ENCODE results near the gene WFDC2. TPM values are rescaled to one million over a fixed set of nuclear protein-coding genes. Genes with fewer than 3 reads are reported as not detected.
A peak's percentile ranks its signal among the peaks of the same experiment; 100 is the strongest.

Gene WFDC2
- total and polyA plus RNA-seq, 2 experiments from 2014 or later = 28.0 to 155 TPM

DNA sequence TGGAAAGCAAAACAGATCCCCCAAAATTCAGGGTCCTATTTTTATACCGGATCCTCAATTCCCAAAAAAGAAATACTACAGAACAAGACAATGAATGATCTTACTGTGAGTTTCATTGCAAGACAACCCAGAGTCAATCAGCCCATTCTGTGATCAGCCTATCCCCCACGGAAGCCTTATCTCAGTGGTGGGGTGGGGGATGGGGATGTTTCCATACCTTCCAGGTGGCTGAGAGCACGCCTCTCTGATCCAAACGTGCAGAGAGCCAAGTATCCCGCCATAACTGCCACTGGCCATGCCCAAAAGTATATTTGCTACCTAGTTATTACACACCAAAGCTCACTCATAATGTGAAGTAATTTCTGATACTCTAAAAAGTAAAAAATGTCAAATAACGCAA, 15.1 kb downstream of the WFDC2 start:
- no peak overlapping the region for H3K4me3 Mint-ChIP-seq
- Histone ChIP-seq H3K4me1 (ENCODE audit: insufficient read depth) (peaks cover 11% of the 10 kb centered on the region; the same call in 1 of the 2 replicates), H3K27me3 (ENCODE audit: insufficient read depth) (no peaks in the 10 kb centered on the region), H4K20me1 (replicated peaks; ENCODE audit: insufficient read depth) (no peaks in the 10 kb centered on the region), H3F3A (replicated peaks; ENCODE audit: low read depth) (no peaks in the 10 kb centered on the region), H2AFZ (no peak overlapping the region), H3K4me3 (no peak overlapping the region), H3K36me3 (ENCODE audit: insufficient read depth) (no peaks in the 10 kb centered on the region), H3K27ac (ENCODE audit: low read depth) (no peak overlapping the region), H3K79me2 (replicated peaks; ENCODE audit: insufficient read depth) (no peaks in the 10 kb centered on the region), H3K9me2 (ENCODE audit: insufficient read depth) (no peaks in the 10 kb centered on the region), H3K4me2 (peak overlapping the region; percentile 16)
- peak; percentile 51 for DNase-seq (ENCODE audit: low spot score)
- peak; percentile 47 for ATAC-seq
- peaks cover 9% of the 10 kb centered on the region; the same call in 2 of the 3 replicates for H3K36me3 Mint-ChIP-seq (ENCODE audit: low read depth)
- peaks cover 26% of the 10 kb centered on the region for H3K4me1 Mint-ChIP-seq
- H3K27me3 Mint-ChIP-seq (ENCODE audit: insufficient read depth, low read depth, poor library complexity) = peaks cover 5% of the 10 kb centered on the region
- TF ChIP-seq JUNB (IDR thresholded peaks at IDR 0.05; ENCODE audit: unreplicated experiment) (no peak), POLR2AphosphoS5 (IDR thresholded peaks at IDR 0.05; ENCODE audit: low read depth) (no peak), ZNF331 (CRISPR knock-in tag; IDR thresholded peaks at IDR 0.05; ENCODE audit: low read depth) (no peak), STAT1 (IDR thresholded peaks at IDR 0.05; ENCODE audit: unreplicated experiment) (no peak), ZNF114 (CRISPR knock-in tag; IDR thresholded peaks at IDR 0.05) (no peak), EZH2 (IDR thresholded peaks at IDR 0.05; ENCODE audit: low read depth, unreplicated experiment) (no peak), NANOG (IDR thresholded peaks at IDR 0.05; ENCODE audit: borderline replicate concordance) (no peak)
- TF ChIP-seq, protein P1, sequence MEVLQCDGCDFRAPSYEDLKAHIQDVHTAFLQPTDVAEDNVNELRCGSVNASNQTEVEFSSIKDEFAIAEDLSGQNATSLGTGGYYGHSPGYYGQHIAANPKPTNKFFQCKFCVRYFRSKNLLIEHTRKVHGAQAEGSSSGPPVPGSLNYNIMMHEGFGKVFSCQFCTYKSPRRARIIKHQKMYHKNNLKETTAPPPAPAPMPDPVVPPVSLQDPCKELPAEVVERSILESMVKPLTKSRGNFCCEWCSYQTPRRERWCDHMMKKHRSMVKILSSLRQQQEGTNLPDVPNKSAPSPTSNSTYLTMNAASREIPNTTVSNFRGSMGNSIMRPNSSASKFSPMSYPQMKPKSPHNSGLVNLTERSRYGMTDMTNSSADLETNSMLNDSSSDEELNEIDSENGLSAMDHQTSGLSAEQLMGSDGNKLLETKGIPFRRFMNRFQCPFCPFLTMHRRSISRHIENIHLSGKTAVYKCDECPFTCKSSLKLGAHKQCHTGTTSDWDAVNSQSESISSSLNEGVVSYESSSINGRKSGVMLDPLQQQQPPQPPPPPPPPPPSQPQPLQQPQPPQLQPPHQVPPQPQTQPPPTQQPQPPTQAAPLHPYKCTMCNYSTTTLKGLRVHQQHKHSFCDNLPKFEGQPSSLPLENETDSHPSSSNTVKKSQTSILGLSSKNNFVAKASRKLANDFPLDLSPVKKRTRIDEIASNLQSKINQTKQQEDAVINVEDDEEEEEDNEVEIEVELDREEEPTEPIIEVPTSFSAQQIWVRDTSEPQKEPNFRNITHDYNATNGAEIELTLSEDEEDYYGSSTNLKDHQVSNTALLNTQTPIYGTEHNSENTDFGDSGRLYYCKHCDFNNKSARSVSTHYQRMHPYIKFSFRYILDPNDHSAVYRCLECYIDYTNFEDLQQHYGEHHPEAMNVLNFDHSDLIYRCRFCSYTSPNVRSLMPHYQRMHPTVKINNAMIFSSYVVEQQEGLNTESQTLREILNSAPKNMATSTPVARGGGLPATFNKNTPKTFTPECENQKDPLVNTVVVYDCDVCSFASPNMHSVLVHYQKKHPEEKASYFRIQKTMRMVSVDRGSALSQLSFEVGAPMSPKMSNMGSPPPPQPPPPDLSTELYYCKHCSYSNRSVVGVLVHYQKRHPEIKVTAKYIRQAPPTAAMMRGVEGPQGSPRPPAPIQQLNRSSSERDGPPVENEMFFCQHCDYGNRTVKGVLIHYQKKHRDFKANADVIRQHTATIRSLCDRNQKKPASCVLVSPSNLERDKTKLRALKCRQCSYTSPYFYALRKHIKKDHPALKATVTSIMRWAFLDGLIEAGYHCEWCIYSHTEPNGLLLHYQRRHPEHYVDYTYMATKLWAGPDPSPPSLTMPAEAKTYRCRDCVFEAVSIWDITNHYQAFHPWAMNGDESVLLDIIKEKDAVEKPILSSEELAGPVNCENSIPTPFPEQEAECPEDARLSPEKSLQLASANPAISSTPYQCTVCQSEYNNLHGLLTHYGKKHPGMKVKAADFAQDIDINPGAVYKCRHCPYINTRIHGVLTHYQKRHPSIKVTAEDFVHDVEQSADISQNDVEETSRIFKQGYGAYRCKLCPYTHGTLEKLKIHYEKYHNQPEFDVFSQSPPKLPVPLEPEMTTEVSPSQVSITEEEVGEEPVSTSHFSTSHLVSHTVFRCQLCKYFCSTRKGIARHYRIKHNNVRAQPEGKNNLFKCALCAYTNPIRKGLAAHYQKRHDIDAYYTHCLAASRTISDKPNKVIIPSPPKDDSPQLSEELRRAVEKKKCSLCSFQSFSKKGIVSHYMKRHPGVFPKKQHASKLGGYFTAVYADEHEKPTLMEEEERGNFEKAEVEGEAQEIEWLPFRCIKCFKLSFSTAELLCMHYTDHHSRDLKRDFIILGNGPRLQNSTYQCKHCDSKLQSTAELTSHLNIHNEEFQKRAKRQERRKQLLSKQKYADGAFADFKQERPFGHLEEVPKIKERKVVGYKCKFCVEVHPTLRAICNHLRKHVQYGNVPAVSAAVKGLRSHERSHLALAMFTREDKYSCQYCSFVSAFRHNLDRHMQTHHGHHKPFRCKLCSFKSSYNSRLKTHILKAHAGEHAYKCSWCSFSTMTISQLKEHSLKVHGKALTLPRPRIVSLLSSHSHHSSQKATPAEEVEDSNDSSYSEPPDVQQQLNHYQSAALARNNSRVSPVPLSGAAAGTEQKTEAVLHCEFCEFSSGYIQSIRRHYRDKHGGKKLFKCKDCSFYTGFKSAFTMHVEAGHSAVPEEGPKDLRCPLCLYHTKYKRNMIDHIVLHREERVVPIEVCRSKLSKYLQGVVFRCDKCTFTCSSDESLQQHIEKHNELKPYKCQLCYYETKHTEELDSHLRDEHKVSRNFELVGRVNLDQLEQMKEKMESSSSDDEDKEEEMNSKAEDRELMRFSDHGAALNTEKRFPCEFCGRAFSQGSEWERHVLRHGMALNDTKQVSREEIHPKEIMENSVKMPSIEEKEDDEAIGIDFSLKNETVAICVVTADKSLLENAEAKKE (CRISPR knock-in tag; IDR thresholded peaks at IDR 0.05) = no peak
- TF ChIP-seq, protein P2, sequence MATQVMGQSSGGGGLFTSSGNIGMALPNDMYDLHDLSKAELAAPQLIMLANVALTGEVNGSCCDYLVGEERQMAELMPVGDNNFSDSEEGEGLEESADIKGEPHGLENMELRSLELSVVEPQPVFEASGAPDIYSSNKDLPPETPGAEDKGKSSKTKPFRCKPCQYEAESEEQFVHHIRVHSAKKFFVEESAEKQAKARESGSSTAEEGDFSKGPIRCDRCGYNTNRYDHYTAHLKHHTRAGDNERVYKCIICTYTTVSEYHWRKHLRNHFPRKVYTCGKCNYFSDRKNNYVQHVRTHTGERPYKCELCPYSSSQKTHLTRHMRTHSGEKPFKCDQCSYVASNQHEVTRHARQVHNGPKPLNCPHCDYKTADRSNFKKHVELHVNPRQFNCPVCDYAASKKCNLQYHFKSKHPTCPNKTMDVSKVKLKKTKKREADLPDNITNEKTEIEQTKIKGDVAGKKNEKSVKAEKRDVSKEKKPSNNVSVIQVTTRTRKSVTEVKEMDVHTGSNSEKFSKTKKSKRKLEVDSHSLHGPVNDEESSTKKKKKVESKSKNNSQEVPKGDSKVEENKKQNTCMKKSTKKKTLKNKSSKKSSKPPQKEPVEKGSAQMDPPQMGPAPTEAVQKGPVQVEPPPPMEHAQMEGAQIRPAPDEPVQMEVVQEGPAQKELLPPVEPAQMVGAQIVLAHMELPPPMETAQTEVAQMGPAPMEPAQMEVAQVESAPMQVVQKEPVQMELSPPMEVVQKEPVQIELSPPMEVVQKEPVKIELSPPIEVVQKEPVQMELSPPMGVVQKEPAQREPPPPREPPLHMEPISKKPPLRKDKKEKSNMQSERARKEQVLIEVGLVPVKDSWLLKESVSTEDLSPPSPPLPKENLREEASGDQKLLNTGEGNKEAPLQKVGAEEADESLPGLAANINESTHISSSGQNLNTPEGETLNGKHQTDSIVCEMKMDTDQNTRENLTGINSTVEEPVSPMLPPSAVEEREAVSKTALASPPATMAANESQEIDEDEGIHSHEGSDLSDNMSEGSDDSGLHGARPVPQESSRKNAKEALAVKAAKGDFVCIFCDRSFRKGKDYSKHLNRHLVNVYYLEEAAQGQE (IDR thresholded peaks at IDR 0.05; ENCODE audit: unreplicated experiment) = no peak
- H3K27ac Mint-ChIP-seq = peak overlapping the region; percentile 5; the same call in 1 of the 2 replicates
- H3K9me3 Mint-ChIP-seq = no peaks in the 10 kb centered on the region; the same call in 2 of the 3 replicates

Measured in GM23338 (cell line).